Measurements from ENCODE around the gene EFNA1.

- TF ChIP-seq GATA2 (IDR thresholded peaks at IDR 0.05; ENCODE audit: low read depth, low read length) (no peak), GATA3 (IDR thresholded peaks at IDR 0.05; ENCODE audit: low read depth, low read length) (no peak)
Measured at GRCh38 chr1:155105604-155106011, 22.1 kb upstream of the EFNA1 start.

All from SH-SY5Y (cell line).